C4-2B (cell line): ENCODE measurements around the gene FAM177B.

ENCODE experiments used
- CTCF ChIP-seq: fragments of 450-650 bp; conservative IDR thresholded peaks from 2 replicates; pipeline ENCODE4 v1.5.1; 2017; ENCODE audit warnings: mild to moderate bottlenecking
- ZFX ChIP-seq: fragments of 450-650 bp; IDR thresholded peaks from 2 replicates; pipeline ENCODE4 v1.6.1; 2017

DNA sequence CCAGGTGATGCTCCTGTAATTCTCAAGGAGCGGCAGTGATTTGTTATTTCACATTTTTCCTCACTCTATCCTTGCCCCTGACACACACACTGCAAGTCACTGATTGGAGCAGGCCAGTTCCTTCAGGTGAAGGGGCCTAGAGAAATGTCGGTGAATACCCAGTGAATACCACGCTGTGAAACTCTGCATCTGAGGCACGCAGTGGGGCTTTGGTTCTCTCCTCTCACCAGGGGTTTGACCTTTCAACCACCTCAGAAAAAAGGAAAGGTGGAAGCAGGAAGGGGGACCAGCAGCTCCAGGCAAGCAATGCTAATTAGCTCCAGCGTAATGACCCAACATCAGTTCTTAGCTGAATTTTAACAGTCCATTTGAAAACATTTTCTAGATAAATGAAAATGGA lies 532 bp upstream of the FAM177B start:
- TF ChIP-seq CTCF (no peak), ZFX (no peak)
